Activated CD4-positive, alpha-beta T cell treated with anti-CD3 and anti-CD28 coated beads, Interleukin-2, amount 10 ng/mL, durations not matched to agents 7 days and 5 days (primary cell): ENCODE results near the gene ASPA. TPM values are rescaled to one million over a fixed set of nuclear protein-coding genes. Genes with fewer than 3 reads are reported as not detected.

Source experiments
- CTCF ChIA-PET: fragments of 350-600 bp; sonication (Branson Sonifier 250); formaldehyde crosslinking; loops from one replicate; lab custom pipeline; 2021; ENCODE audit warnings: antibody characterized with exemption; lab: Charles Lee
- POLR2A ChIA-PET: fragments of 350-600 bp; sonication (Branson Sonifier 250); formaldehyde crosslinking; loops from one replicate; lab custom pipeline; 2021; ENCODE audit warnings: antibody characterized with exemption; lab: Charles Lee
- DNase-seq: peaks from one replicate; pipeline ENCODE4 v3.0.0-alpha.2; 2020
- H3K27ac Mint-ChIP-seq: one replicate; pipeline ENCODE4 v1.8.0; 2021; ENCODE audit warnings: mild to moderate bottlenecking, moderate library complexity, mixed read lengths
- H3K27me3 Mint-ChIP-seq: one replicate; pipeline ENCODE4 v1.8.0; 2021; ENCODE audit warnings: mixed read lengths
- H3K36me3 Mint-ChIP-seq: one replicate; pipeline ENCODE4 v1.8.0; 2021; ENCODE audit warnings: low read depth, mixed read lengths
- H3K4me1 Mint-ChIP-seq: one replicate; pipeline ENCODE4 v1.8.0; 2021; ENCODE audit warnings: mixed read lengths
- H3K4me3 Mint-ChIP-seq: one replicate; pipeline ENCODE4 v1.8.0; 2021; ENCODE audit warnings: mild to moderate bottlenecking, moderate library complexity, mixed read lengths
- H3K9me3 Mint-ChIP-seq: one replicate; pipeline ENCODE4 v1.8.0; 2021; ENCODE audit warnings: mixed read lengths
- total RNA-seq, 2 experiments: library from RNA; stranded (reverse); gene quantifications; one replicate each; pipeline ENCODE4 v1.2.3, GENCODE V29; 2021

Gene ASPA
- total RNA-seq, 2 experiments from 2014 or later: not detected

- H3K36me3 Mint-ChIP-seq: no peaks in the 10 kb centered on the region
- DNase-seq: no peak
- no peaks in the 10 kb centered on the region for H3K4me1 Mint-ChIP-seq
- H3K4me3 Mint-ChIP-seq: no peak overlapping the region
- POLR2A ChIA-PET: no interaction called here
- H3K27ac Mint-ChIP-seq: no peak overlapping the region
- CTCF ChIA-PET: no interaction called here
- H3K9me3 Mint-ChIP-seq: no peaks in the 10 kb centered on the region
- H3K27me3 Mint-ChIP-seq: peaks cover 12% of the 10 kb centered on the region
Measured at GRCh38 chr17:3479988-3480387, 4.2 kb downstream of the ASPA start.

- Mint-ChIP-seq H3K9me3 (no peaks in the 10 kb centered on the region), H3K27ac (no peak overlapping the region), H3K36me3 (no peaks in the 10 kb centered on the region), H3K27me3 (peaks cover 16% of the 10 kb centered on the region), H3K4me3 (no peak overlapping the region), H3K4me1 (no peaks in the 10 kb centered on the region)
- ChIA-PET POLR2A (no interaction called here), CTCF (no interaction called here)
- DNase-seq: no peak
Measured at GRCh38 chr17:3482852-3483251, 7.1 kb downstream of the ASPA start.

- no peaks in the 10 kb centered on the region for H3K36me3 Mint-ChIP-seq
- H3K27ac Mint-ChIP-seq: no peak overlapping the region
- H3K27me3 Mint-ChIP-seq: peaks cover 28% of the 10 kb centered on the region
- H3K4me1 Mint-ChIP-seq: no peaks in the 10 kb centered on the region
- ChIA-PET CTCF (no interaction called here), POLR2A (no interaction called here)
- no peak overlapping the region for H3K4me3 Mint-ChIP-seq
- no peak for DNase-seq
- H3K9me3 Mint-ChIP-seq: no peaks in the 10 kb centered on the region
Measured at GRCh38 chr17:3485481-3486068, 9.8 kb downstream of the ASPA start.

GRCh38 chr17:3497101-3497500 lies 21.3 kb downstream of the ASPA start:
- Mint-ChIP-seq H3K9me3 (no peaks in the 10 kb centered on the region), H3K4me1 (no peaks in the 10 kb centered on the region), H3K4me3 (no peak overlapping the region), H3K27ac (no peak overlapping the region), H3K27me3 (no peaks in the 10 kb centered on the region), H3K36me3 (no peaks in the 10 kb centered on the region)
- POLR2A ChIA-PET: no interaction called here
- CTCF ChIA-PET: no interaction called here
- no peak for DNase-seq

GRCh38 chr17:3501344-3501743 lies 25.5 kb downstream of the ASPA start:
- no peaks in the 10 kb centered on the region for H3K4me1 Mint-ChIP-seq
- H3K27ac Mint-ChIP-seq: no peak overlapping the region
- no peaks in the 10 kb centered on the region for H3K9me3 Mint-ChIP-seq
- H3K27me3 Mint-ChIP-seq: no peaks in the 10 kb centered on the region
- CTCF ChIA-PET: no interaction called here
- no peak overlapping the region for H3K4me3 Mint-ChIP-seq
- POLR2A ChIA-PET: no interaction called here
- no peak for DNase-seq
- H3K36me3 Mint-ChIP-seq: no peaks in the 10 kb centered on the region

GRCh38 chr17:3502466-3502865 lies 26.7 kb downstream of the ASPA start:
- Mint-ChIP-seq H3K36me3 (no peaks in the 10 kb centered on the region), H3K9me3 (no peaks in the 10 kb centered on the region), H3K27me3 (no peaks in the 10 kb centered on the region), H3K27ac (no peak overlapping the region), H3K4me3 (no peak overlapping the region), H3K4me1 (no peaks in the 10 kb centered on the region)
- no peak for DNase-seq
- CTCF ChIA-PET: no interaction called here
- POLR2A ChIA-PET: interaction anchor here (0.6 kb wide), 1 partner anchor 10 kb away, joined by 4 read pairs; no protein-coding TSS in a partner anchor

GRCh38 chr17:3503285-3503684 lies 27.5 kb downstream of the ASPA start:
- ChIA-PET POLR2A (no interaction called here), CTCF (no interaction called here)
- no peaks in the 10 kb centered on the region for H3K4me1 Mint-ChIP-seq
- H3K27me3 Mint-ChIP-seq: no peaks in the 10 kb centered on the region
- no peak overlapping the region for H3K4me3 Mint-ChIP-seq
- H3K9me3 Mint-ChIP-seq: no peaks in the 10 kb centered on the region
- no peak for DNase-seq
- H3K36me3 Mint-ChIP-seq: no peaks in the 10 kb centered on the region
- H3K27ac Mint-ChIP-seq: no peak overlapping the region

GRCh38 chr17:3505008-3505407 lies 29.2 kb downstream of the ASPA start:
- no peak for DNase-seq
- CTCF ChIA-PET: interaction anchor here (1.5 kb wide), 1 partner anchor 11 kb away, joined by 3 read pairs; no protein-coding TSS in a partner anchor
- H3K9me3 Mint-ChIP-seq: no peaks in the 10 kb centered on the region
- no peak overlapping the region for H3K27ac Mint-ChIP-seq
- no peaks in the 10 kb centered on the region for H3K36me3 Mint-ChIP-seq
- POLR2A ChIA-PET: no interaction called here
- peaks cover 3% of the 10 kb centered on the region for H3K27me3 Mint-ChIP-seq
- no peaks in the 10 kb centered on the region for H3K4me1 Mint-ChIP-seq
- no peak overlapping the region for H3K4me3 Mint-ChIP-seq

GRCh38 chr17:3506054-3506453 lies 30.3 kb downstream of the ASPA start:
- H3K4me3 Mint-ChIP-seq: no peak overlapping the region
- CTCF ChIA-PET: interaction anchor here (1.5 kb wide), 1 partner anchor 12 kb away, joined by 3 read pairs; no protein-coding TSS in a partner anchor
- no peak overlapping the region for H3K27ac Mint-ChIP-seq
- POLR2A ChIA-PET: no interaction called here
- DNase-seq: no peak
- H3K36me3 Mint-ChIP-seq: no peaks in the 10 kb centered on the region
- H3K27me3 Mint-ChIP-seq: peaks cover 3% of the 10 kb centered on the region
- no peaks in the 10 kb centered on the region for H3K9me3 Mint-ChIP-seq
- no peaks in the 10 kb centered on the region for H3K4me1 Mint-ChIP-seq

- H3K27me3 Mint-ChIP-seq: peaks cover 3% of the 10 kb centered on the region
- H3K4me3 Mint-ChIP-seq: no peak overlapping the region
- DNase-seq: no peak
- CTCF ChIA-PET: no interaction called here
- no peaks in the 10 kb centered on the region for H3K4me1 Mint-ChIP-seq
- no peak overlapping the region for H3K27ac Mint-ChIP-seq
- no peaks in the 10 kb centered on the region for H3K9me3 Mint-ChIP-seq
- POLR2A ChIA-PET: no interaction called here
- H3K36me3 Mint-ChIP-seq: no peaks in the 10 kb centered on the region
Measured at GRCh38 chr17:3507071-3507470, 31.3 kb downstream of the ASPA start.

- POLR2A ChIA-PET: no interaction called here
- Mint-ChIP-seq H3K4me1 (no peaks in the 10 kb centered on the region), H3K36me3 (no peaks in the 10 kb centered on the region), H3K27ac (no peak overlapping the region), H3K27me3 (peaks cover 3% of the 10 kb centered on the region), H3K9me3 (no peaks in the 10 kb centered on the region), H3K4me3 (no peak overlapping the region)
- CTCF ChIA-PET: no interaction called here
- no peak for DNase-seq
Measured at GRCh38 chr17:3507869-3508268, 32.1 kb downstream of the ASPA start.

- Mint-ChIP-seq H3K9me3 (no peaks in the 10 kb centered on the region), H3K4me1 (no peaks in the 10 kb centered on the region), H3K36me3 (no peaks in the 10 kb centered on the region), H3K27ac (no peak overlapping the region), H3K27me3 (peaks cover 3% of the 10 kb centered on the region), H3K4me3 (no peak overlapping the region)
- POLR2A ChIA-PET: no interaction called here
- CTCF ChIA-PET: no interaction called here
- no peak for DNase-seq
Measured at GRCh38 chr17:3510090-3510489, 34.3 kb downstream of the ASPA start.

GRCh38 chr17:3511852-3512504 lies 36.2 kb downstream of the ASPA start:
- no peaks in the 10 kb centered on the region for H3K36me3 Mint-ChIP-seq
- DNase-seq: no peak
- no peak overlapping the region for H3K4me3 Mint-ChIP-seq
- H3K9me3 Mint-ChIP-seq: no peaks in the 10 kb centered on the region
- ChIA-PET POLR2A (no interaction called here), CTCF (no interaction called here)
- H3K4me1 Mint-ChIP-seq: no peaks in the 10 kb centered on the region
- no peak overlapping the region for H3K27ac Mint-ChIP-seq
- peaks cover 3% of the 10 kb centered on the region for H3K27me3 Mint-ChIP-seq
